GM18508 (cell line): ENCODE results near the gene NBAS.
"Not testable (repeated sequence)": the region's sequence is repeated elsewhere in the genome, so short reads cannot be mapped to it uniquely, and the experiment has no call there.

ENCODE experiments used
- ATAC-seq: cut with Tn5 transposase; IDR thresholded peaks from one replicate; pipeline ENCODE4 v1.9.1; 2021; ENCODE audit warnings: moderate number of reproducible peaks; ENCODE audit not compliant: insufficient read depth, unreplicated experiment

The NBAS gene

GRCh38 chr2:15243762-15244161 is 317.4 kb downstream of the NBAS start:
- ATAC-seq: no peak

- no peak for ATAC-seq
Measured at GRCh38 chr2:15242936-15243461, 318.1 kb downstream of the NBAS start.

- ATAC-seq: no peak
Measured at GRCh38 chr2:15241929-15242328, 319.2 kb downstream of the NBAS start.

DNA sequence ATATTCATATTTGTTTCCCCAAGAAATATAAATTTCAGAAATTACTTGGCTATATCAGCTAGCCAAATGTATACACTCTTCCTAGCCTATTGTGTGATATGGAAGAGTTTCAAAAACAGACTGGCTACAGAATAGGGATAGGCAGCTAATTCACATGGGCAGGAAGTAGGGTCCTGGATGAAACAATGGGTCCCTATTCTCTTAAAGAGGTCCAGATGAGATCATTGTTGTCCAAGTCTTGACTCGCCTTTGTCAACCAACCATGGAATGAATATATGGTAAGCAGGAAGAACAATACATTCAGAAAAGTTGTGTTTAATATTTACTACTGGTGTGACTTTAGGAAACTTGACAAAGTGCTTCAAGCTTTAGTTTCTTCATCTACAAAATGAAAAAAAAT is 319.9 kb downstream of the NBAS start:
- no peak for ATAC-seq

DNA sequence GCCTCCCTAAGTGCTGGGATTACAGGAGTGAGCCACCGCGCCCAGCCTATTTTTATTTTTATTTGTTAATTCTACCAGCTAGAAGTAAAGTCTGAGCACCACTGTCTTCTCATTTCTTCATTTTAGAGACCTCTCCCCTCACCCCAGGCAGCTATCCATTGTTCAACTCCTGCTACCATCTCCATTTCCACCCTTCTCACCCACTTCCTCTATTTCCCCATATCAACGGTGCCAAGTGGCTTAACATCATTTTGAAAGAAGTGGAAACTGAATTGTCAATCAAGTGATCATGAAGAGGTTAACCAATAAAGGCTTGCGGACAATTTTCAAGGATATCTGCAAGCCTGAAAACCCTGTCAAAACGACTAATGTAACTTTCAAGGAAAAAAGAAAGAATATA is 323.1 kb downstream of the NBAS start:
- no peak for ATAC-seq

GRCh38 chr2:15230599-15231192 is 330.4 kb downstream of the NBAS start:
- ATAC-seq: no peak

DNA sequence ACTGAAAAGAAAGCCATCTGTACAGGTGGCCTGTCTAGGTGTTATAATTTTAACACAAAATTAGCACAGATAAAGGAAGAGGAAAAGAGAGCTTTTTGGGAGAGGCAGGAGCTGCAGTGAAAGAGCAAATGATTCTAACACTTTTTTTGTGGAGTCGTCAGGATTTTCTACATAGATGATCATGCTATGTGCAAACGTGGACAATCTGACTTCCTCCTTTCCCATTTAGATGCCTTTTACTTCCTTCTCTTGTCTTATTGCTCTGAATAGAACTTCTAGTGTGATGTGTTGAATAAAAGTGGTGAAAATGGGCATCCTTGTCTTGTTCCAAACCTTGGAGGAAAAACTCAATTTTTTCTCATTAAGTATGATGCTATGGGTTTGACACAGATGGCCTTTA is 334.5 kb downstream of the NBAS start:
- ATAC-seq: no peak

GRCh38 chr2:15225131-15225530 is 336.0 kb downstream of the NBAS start:
- no peak for ATAC-seq

DNA sequence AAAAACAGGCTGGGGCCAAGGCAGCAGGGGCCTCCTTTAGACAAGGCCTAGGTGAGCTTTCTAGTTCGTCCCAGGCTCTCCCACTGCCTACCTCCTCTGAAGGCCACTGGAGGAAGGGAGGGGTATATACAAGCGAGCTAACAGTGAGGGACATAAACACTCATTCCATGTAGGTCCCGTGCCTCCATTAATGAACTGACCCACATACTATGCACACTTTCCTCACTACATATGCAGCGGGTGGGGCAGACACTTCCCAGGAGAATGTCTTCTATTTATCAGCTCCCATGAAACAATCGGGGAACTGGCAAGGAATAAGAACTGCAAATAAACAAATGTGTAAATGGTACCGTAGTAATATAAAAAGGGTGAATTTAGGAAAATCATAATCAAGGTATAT is 336.5 kb downstream of the NBAS start:
- no peak for ATAC-seq

GRCh38 chr2:15223887-15224286 is 337.2 kb downstream of the NBAS start:
- no peak for ATAC-seq

GRCh38 chr2:15222856-15223255 is 338.3 kb downstream of the NBAS start:
- ATAC-seq: no peak

DNA sequence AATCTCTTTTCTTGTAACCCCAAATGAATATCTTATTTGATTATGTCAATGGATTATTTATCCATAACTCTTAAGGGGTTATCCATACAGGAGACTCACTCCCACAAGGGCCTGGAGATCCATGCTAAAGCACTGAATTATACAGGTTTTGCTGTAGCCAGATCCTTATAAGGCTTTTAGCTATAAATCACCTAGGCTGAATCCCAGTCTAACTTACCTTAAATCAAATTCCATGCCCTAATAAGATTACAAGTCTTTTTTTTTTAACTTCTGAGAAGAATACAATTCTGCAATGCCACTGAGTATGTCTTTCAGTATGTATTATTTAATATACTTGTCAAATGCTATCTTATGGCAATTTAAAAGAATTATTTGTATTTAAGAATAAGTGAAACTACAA is 340.5 kb downstream of the NBAS start:
- ATAC-seq: no peak

GRCh38 chr2:15218423-15219086 is 342.6 kb downstream of the NBAS start:
- ATAC-seq: no peak

- no peak for ATAC-seq
Measured at GRCh38 chr2:15212249-15212648, 348.9 kb downstream of the NBAS start.

DNA sequence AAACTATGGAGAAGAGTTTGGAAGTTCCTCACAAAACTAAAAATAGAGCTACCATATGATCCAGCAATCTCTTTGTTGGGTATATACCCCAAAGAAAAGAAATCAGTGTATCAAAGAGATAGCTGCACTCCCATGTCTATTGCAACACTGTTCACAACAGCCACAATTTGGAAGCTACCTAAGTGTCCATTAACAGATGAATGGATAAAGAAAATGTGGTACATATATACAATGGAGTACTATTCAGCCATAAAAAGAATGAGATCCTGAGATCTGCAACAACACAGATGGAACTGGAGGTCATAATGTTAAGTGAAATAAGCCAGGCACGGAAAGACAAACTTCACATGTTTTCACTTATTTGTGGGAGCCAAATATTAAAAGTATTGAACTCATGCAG is 350.6 kb downstream of the NBAS start:
- not testable (repeated sequence) for ATAC-seq

GRCh38 chr2:15206419-15206818 is 354.7 kb downstream of the NBAS start:
- no peak for ATAC-seq

- no peak for ATAC-seq
Measured at GRCh38 chr2:15205562-15205961, 355.6 kb downstream of the NBAS start.

GRCh38 chr2:15201009-15201408 is 360.1 kb downstream of the NBAS start:
- no peak for ATAC-seq

- ATAC-seq: no peak
Measured at GRCh38 chr2:15200581-15200980, 360.6 kb downstream of the NBAS start.

DNA sequence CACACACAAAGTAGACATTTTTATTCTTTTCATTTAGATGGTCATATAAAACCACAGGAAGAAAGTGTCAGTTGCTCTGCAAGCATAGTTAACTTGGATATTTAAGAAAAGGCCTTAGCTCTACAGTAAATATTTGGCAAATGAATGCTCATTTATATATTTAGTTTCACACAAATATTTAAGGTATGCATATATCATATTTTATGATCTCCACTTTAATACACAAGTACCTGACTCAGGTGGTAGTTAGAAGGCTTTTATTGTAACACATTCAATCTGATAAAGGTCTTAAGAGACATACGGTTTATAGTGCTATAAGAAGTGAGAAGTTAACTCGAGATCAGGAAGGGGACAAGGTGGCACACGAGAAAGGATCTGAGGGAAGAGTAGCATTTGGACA is 363.1 kb downstream of the NBAS start:
- no peak for ATAC-seq

DNA sequence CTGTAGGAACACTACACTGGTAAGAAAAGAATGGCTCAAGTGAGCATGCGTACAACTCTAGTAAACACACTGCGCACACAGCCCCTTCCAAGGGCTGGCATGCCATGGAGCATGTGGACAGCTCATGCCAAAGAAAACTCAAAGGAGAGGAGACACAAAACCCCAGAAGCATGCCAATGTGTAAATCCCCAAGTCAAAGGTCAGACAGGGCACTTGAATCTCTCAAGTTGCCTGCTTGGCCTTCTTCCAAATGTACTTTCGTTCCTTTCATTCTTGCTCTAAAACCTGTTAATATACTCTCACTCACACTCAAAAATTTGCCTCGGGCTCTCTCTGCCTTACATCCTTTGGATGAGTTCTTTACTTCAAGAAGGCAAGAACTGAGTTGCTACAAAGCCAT is 365.3 kb downstream of the NBAS start:
- no peak for ATAC-seq

- no peak for ATAC-seq
Measured at GRCh38 chr2:15191789-15192188, 369.3 kb downstream of the NBAS start.
